GM12801 (cell line): ENCODE measurements around the gene DYNC1I1.

Source experiments
- CTCF ChIP-seq: IDR thresholded peaks from one replicate; pipeline ENCODE4 v1.5.1; 2011; ENCODE audit warnings: control low read depth; ENCODE audit not compliant: insufficient read length; ENCODE audit errors: extremely low read depth

DYNC1I1 gene

GRCh38 chr7:96052860-96053470 lies 280.6 kb downstream of the DYNC1I1 start:
- no peak for TF ChIP-seq CTCF

- TF ChIP-seq CTCF: no peak
These were observed 283.4 kb downstream of the DYNC1I1 start for GRCh38 chr7:96055717-96056116.

GRCh38 chr7:96059075-96059474 lies 286.7 kb downstream of the DYNC1I1 start:
- TF ChIP-seq CTCF: no peak

- no peak for TF ChIP-seq CTCF
These were observed 288.7 kb downstream of the DYNC1I1 start for GRCh38 chr7:96061009-96061408.

GRCh38 chr7:96061844-96062243 lies 289.5 kb downstream of the DYNC1I1 start:
- no peak for TF ChIP-seq CTCF

GRCh38 chr7:96067321-96067720 lies 295.0 kb downstream of the DYNC1I1 start:
- no peak for TF ChIP-seq CTCF

- TF ChIP-seq CTCF: no peak
These were observed 297.0 kb downstream of the DYNC1I1 start for GRCh38 chr7:96069401-96069800.
